PC-9 (cell line): Measurements from ENCODE around the gene PKP3.

ENCODE experiments used
- EZH2 ChIP-seq: fragments of 200-600 bp; sonication (generic); IDR thresholded peaks from 2 replicates; pipeline ENCODE4 v1.8.0; 2017; ENCODE audit warnings: antibody characterized with exemption, low read depth
- TF ChIP-seq, protein P1 (sequence below): fragments of 200-600 bp; sonication (generic); conservative IDR thresholded peaks from 2 replicates; pipeline ENCODE4 v1.6.1; 2017; ENCODE audit warnings: mixed run types, antibody characterized with exemption, mild to moderate bottlenecking, moderate library complexity

GRCh38 chr11:450809-451451 lies 56.9 kb downstream of the PKP3 start:
- TF ChIP-seq EZH2: no peak
- TF ChIP-seq, protein P1, sequence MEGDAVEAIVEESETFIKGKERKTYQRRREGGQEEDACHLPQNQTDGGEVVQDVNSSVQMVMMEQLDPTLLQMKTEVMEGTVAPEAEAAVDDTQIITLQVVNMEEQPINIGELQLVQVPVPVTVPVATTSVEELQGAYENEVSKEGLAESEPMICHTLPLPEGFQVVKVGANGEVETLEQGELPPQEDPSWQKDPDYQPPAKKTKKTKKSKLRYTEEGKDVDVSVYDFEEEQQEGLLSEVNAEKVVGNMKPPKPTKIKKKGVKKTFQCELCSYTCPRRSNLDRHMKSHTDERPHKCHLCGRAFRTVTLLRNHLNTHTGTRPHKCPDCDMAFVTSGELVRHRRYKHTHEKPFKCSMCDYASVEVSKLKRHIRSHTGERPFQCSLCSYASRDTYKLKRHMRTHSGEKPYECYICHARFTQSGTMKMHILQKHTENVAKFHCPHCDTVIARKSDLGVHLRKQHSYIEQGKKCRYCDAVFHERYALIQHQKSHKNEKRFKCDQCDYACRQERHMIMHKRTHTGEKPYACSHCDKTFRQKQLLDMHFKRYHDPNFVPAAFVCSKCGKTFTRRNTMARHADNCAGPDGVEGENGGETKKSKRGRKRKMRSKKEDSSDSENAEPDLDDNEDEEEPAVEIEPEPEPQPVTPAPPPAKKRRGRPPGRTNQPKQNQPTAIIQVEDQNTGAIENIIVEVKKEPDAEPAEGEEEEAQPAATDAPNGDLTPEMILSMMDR: no peak
